Measurements from ENCODE around the gene MEG3.

Gene MEG3

GRCh38 chr14:100834082-100834793 lies 8.3 kb downstream of the MEG3 start:
- no peak for DNase-seq

GRCh38 chr14:100834794-100835547 lies 9.1 kb downstream of the MEG3 start:
- no peak for DNase-seq

- DNase-seq: no peak
Measured at GRCh38 chr14:100835548-100836310, 9.8 kb downstream of the MEG3 start.

GRCh38 chr14:100836311-100836805 lies 10.4 kb downstream of the MEG3 start:
- no peak for DNase-seq

- DNase-seq: no peak
Measured at GRCh38 chr14:100836941-100837804, 11.3 kb downstream of the MEG3 start.

- DNase-seq: no peak
Measured at GRCh38 chr14:100837805-100838350, 12.0 kb downstream of the MEG3 start.

- no peak for DNase-seq
Measured at GRCh38 chr14:100838493-100839314, 12.8 kb downstream of the MEG3 start.

- DNase-seq: no peak
Measured at GRCh38 chr14:100839315-100839585, 13.3 kb downstream of the MEG3 start.

- DNase-seq: no peak
Measured at GRCh38 chr14:100839681-100840111, 13.8 kb downstream of the MEG3 start.

- no peak for DNase-seq
Measured at GRCh38 chr14:100840286-100841065, 14.6 kb downstream of the MEG3 start.

- no peak for DNase-seq
Measured at GRCh38 chr14:100841066-100841760, 15.3 kb downstream of the MEG3 start.

GRCh38 chr14:100841761-100842403 lies 16.0 kb downstream of the MEG3 start:
- DNase-seq: no peak

GRCh38 chr14:100842799-100843198 lies 16.9 kb downstream of the MEG3 start:
- DNase-seq: no peak

- DNase-seq: no peak
Measured at GRCh38 chr14:100844082-100844408, 18.1 kb downstream of the MEG3 start.

- DNase-seq: no peak
Measured at GRCh38 chr14:100844421-100844820, 18.5 kb downstream of the MEG3 start.

- no peak for DNase-seq
Measured at GRCh38 chr14:100844846-100845245, 18.9 kb downstream of the MEG3 start.

GRCh38 chr14:100845341-100845740 lies 19.4 kb downstream of the MEG3 start:
- DNase-seq: no peak

GRCh38 chr14:100846309-100846859 lies 20.5 kb downstream of the MEG3 start:
- no peak for DNase-seq

GRCh38 chr14:100849115-100849781 lies 23.3 kb downstream of the MEG3 start:
- DNase-seq: no peak
